ENCODE results near the gene EEF1AKMT3. TPM values are rescaled to one million over a fixed set of nuclear protein-coding genes. Genes with fewer than 3 reads are reported as not detected.

The EEF1AKMT3 gene
- total and polyA plus RNA-seq, 9 of the 15 experiments (the other 6 are each of a cell fraction or from before 2014, with no cell fraction given) = 4.1 to 17.2 (median 7.9) TPM

GRCh38 chr12:57727758-57728395 is 44.5 kb upstream of the EEF1AKMT3 start:
- in situ Hi-C loops (cut with MboI) (no loop called here), intact Hi-C loops (cut with micrococcal nuclease) (no loop called here)
- no peak overlapping the region for H3K4me3 ChIP-seq
- whole genome bisulfite sequencing (ENCODE audit: insufficient coverage, low coverage, missing lambda C conversion rate) = 7% methylated on average over 17 of the region's 21 CpGs
- FAIRE-seq (no peak), ATAC-seq (peak; percentile 27; the same call in 1 of the 3 replicates), DNase-seq (ENCODE audit: extremely low read depth in 1 of 4, low spot score in 3 of 4) (no peak)
- ChIA-PET POLR2A (no interaction called here), CTCF (ENCODE audit: low intra/inter-chr PET ratio) (no interaction called here)
- H3K9me3 ChIP-seq (replicated peaks; ENCODE audit: control insufficient read depth, insufficient read depth, low read depth, low read length) = no peaks in the 10 kb centered on the region; the same call in 1 of the 2 replicates
- peak overlapping the region in 1 of 2 experiments; percentile 68; a peak in 1 of 4 replicates for H3K9ac ChIP-seq (ENCODE audit: insufficient read depth in 1 of 2, low read depth in 2 of 2, low read length in 2 of 2)
- no peak overlapping the region for H3K27ac ChIP-seq (ENCODE audit: extremely low read depth, low read depth, low read length)
- H3K4me2 ChIP-seq (ENCODE audit: insufficient read depth, low read length) = no peak overlapping the region
- TF ChIP-seq ATF7 (IDR thresholded peaks at IDR 0.05) (no peak), REST (IDR thresholded peaks at IDR 0.05; ENCODE audit: borderline replicate concordance) (peak; percentile 87), REST (CRISPR knock-in tag; IDR thresholded peaks at IDR 0.05; ENCODE audit: low read depth) (no peak), EHMT2 (IDR thresholded peaks at IDR 0.05) (peak; percentile 88), BDP1 (IDR thresholded peaks at IDR 0.05; ENCODE audit: insufficient read depth, insufficient read length) (no peak), MIER1 (IDR thresholded peaks at IDR 0.05; ENCODE audit: low read depth) (peak; percentile 79)
- H3K9me1 ChIP-seq (ENCODE audit: control insufficient read depth, insufficient read depth, low read length) = peaks cover 4% of the 10 kb centered on the region
- peaks cover 0 to 20% of the 10 kb centered on the region in 2 experiments; a peak in 2 of 5 replicates for H3K4me1 ChIP-seq (replicated peaks in 1 of 2; ENCODE audit: control insufficient read depth in 2 of 2, insufficient read depth in 2 of 2, low read length in 2 of 2)
- H2AFZ ChIP-seq (ENCODE audit: low read depth, low read length) = no peak overlapping the region
- no peaks in the 10 kb centered on the region; the same call in 1 of the 2 replicates for H4K20me1 ChIP-seq (replicated peaks; ENCODE audit: control insufficient read depth, insufficient read depth, low read length)
- H3K27me3 ChIP-seq (ENCODE audit: control insufficient read depth in 2 of 2, insufficient read depth in 2 of 2, low read length in 2 of 2) = peaks cover 33 to 37% of the 10 kb centered on the region in 2 experiments
- no peaks in the 10 kb centered on the region for H3K79me2 ChIP-seq (ENCODE audit: control insufficient read depth, insufficient read depth, low read length)
- H3K36me3 ChIP-seq (ENCODE audit: control insufficient read depth, insufficient read depth, low read length) = no peaks in the 10 kb centered on the region
- BruUV-seq (replicated peaks) = no TSS peak

All from K562 (cell line).